ENCODE results near the gene LECT2.

GRCh38 chr5:135952683-135953082, 2.1 kb downstream of the LECT2 start:
- no peak for TF ChIP-seq POLR2A (IDR thresholded peaks at IDR 0.05)
- TF ChIP-seq, protein P1, sequence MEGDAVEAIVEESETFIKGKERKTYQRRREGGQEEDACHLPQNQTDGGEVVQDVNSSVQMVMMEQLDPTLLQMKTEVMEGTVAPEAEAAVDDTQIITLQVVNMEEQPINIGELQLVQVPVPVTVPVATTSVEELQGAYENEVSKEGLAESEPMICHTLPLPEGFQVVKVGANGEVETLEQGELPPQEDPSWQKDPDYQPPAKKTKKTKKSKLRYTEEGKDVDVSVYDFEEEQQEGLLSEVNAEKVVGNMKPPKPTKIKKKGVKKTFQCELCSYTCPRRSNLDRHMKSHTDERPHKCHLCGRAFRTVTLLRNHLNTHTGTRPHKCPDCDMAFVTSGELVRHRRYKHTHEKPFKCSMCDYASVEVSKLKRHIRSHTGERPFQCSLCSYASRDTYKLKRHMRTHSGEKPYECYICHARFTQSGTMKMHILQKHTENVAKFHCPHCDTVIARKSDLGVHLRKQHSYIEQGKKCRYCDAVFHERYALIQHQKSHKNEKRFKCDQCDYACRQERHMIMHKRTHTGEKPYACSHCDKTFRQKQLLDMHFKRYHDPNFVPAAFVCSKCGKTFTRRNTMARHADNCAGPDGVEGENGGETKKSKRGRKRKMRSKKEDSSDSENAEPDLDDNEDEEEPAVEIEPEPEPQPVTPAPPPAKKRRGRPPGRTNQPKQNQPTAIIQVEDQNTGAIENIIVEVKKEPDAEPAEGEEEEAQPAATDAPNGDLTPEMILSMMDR (IDR thresholded peaks at IDR 0.05) = no peak
- no peak for TF ChIP-seq POLR2AphosphoS5 (IDR thresholded peaks at IDR 0.05)
